Brain microvascular endothelial cell (primary cell): ENCODE results near the gene MID1.

Source experiments
- DNase-seq: peaks from one replicate; pipeline ENCODE4 v3.0.0-alpha.2; 2020
- H3K27ac ChIP-seq: fragments of 250-450 bp; sonication (Bioruptor Pico); 2 replicates; pipeline ENCODE4 v1.5.1; 2020; ENCODE audit warnings: mild to moderate bottlenecking, moderate library complexity
- H3K27me3 ChIP-seq: fragments of 250-450 bp; sonication (Bioruptor Pico); replicated peaks from 2 replicates; pipeline ENCODE4 v1.5.1; 2020; ENCODE audit warnings: mild to moderate bottlenecking
- H3K36me3 ChIP-seq: fragments of 250-450 bp; sonication (Bioruptor Pico); replicated peaks from 2 replicates; pipeline ENCODE4 v1.5.1; 2020; ENCODE audit warnings: mild to moderate bottlenecking
- H3K4me3 ChIP-seq: 2 replicates; pipeline ENCODE4 v1.5.1; 2011; ENCODE audit warnings: low read depth, mild to moderate bottlenecking, control low read depth, low read length, moderate library complexity
- in situ Hi-C: cut with HindIII; loops from 2 replicates; pipeline ENCODE4 v1.10.0; 2017; ENCODE audit warnings: low sequenced_read_pairs, low pct_ligation_motif_present
- TF ChIP-seq, protein P1 (sequence below): IDR thresholded peaks from 2 replicates; pipeline ENCODE4 v1.5.1; 2011; ENCODE audit warnings: low read depth, mild to moderate bottlenecking, moderate library complexity, low read length, control low read depth, inconsistent platforms; ENCODE audit errors: missing control alignments

MID1 gene

DNA sequence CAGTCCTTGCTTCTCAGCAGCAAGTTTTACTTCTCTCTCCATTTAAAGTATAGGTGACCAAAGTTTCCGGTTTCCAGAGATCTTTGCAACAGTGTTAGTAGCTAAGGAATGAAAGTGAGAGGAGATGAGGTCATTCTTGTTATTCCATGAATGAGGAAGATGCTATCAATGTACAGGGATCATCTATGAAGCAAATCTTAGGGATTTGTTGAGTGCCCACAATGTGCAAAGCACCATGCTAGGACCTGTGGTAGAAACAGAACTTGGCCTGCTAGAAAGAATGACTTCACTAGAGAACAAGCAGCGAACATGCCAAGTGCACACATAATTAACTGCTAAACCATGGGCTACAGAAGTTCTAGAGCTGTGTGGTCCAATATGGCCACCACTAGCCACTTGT is 112.5 kb downstream of the MID1 start:
- no peak overlapping the region for H3K4me3 ChIP-seq
- H3K27ac ChIP-seq: no peak overlapping the region
- H3K27me3 ChIP-seq: no peaks in the 10 kb centered on the region
- DNase-seq: no peak
- in situ Hi-C loops: no loop called here
- H3K36me3 ChIP-seq: no peaks in the 10 kb centered on the region
- TF ChIP-seq, protein P1, sequence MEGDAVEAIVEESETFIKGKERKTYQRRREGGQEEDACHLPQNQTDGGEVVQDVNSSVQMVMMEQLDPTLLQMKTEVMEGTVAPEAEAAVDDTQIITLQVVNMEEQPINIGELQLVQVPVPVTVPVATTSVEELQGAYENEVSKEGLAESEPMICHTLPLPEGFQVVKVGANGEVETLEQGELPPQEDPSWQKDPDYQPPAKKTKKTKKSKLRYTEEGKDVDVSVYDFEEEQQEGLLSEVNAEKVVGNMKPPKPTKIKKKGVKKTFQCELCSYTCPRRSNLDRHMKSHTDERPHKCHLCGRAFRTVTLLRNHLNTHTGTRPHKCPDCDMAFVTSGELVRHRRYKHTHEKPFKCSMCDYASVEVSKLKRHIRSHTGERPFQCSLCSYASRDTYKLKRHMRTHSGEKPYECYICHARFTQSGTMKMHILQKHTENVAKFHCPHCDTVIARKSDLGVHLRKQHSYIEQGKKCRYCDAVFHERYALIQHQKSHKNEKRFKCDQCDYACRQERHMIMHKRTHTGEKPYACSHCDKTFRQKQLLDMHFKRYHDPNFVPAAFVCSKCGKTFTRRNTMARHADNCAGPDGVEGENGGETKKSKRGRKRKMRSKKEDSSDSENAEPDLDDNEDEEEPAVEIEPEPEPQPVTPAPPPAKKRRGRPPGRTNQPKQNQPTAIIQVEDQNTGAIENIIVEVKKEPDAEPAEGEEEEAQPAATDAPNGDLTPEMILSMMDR: no peak

DNA sequence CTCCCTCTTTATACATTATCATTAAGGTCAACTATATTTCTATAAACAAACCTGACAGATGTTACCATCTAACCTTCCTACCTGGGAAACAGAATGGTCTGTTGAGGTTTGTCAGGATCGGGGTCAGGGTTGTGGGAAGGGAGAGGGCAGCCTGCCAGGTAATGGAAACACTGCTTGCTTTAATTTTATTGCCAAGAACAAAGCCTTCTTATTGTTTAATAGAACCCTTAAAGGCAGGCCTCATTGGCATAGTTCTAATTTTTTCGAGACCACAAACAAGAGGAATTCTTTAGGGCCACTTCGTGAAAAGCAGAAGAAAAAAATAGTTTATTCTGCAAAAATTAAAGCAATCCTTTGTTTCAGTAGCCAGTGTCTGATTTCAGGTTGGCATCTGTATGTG is 113.2 kb downstream of the MID1 start:
- H3K36me3 ChIP-seq: no peaks in the 10 kb centered on the region
- no peak overlapping the region for H3K27ac ChIP-seq
- TF ChIP-seq, protein P1: no peak
- in situ Hi-C loops: no loop called here
- DNase-seq: no peak
- H3K27me3 ChIP-seq: no peaks in the 10 kb centered on the region
- no peak overlapping the region for H3K4me3 ChIP-seq

DNA sequence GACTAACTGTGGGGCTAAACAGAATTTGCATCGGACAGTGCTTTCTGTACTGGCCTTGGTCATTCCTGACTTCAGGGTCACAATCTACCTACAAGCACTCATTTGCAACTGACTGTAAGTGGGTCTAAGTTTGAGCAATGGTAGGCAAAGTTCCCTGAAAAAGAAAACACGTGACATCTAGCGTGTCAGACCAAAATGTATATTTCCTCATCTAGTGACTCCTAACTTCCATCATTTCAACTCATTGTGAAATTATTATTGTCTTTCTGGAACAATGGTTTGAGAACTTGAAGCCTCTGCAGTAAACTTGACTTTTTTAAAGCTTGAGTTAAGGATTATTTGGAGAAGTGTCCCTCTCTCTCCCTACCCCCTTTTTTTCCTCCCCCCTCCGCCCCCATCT is 113.6 kb downstream of the MID1 start:
- TF ChIP-seq, protein P1: no peak
- H3K4me3 ChIP-seq: no peak overlapping the region
- no peak overlapping the region for H3K27ac ChIP-seq
- DNase-seq: no peak
- no peaks in the 10 kb centered on the region for H3K36me3 ChIP-seq
- no peaks in the 10 kb centered on the region for H3K27me3 ChIP-seq
- in situ Hi-C loops: no loop called here

DNA sequence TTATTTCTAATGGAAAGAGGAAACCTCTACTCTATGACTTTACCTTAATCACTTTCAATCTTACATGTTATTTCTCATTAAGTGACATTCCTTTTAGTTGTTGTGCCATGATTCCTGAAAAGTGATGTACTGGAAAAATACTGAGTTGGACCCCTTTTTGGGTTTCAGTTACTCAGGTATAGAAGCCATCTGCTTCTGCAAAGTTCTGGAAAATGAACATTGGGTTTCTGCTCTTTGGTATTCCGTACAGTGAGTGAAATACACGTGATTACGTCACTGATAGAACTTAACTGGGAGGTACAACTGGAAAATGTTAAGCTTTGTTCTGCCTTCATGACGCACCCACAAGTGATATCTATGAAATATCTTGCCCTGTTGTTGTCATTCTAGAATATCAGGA is 114.7 kb downstream of the MID1 start:
- no peaks in the 10 kb centered on the region for H3K27me3 ChIP-seq
- H3K4me3 ChIP-seq: no peak overlapping the region
- TF ChIP-seq, protein P1: no peak
- no peak overlapping the region for H3K27ac ChIP-seq
- no peak for DNase-seq
- in situ Hi-C loops: no loop called here
- no peaks in the 10 kb centered on the region for H3K36me3 ChIP-seq

DNA sequence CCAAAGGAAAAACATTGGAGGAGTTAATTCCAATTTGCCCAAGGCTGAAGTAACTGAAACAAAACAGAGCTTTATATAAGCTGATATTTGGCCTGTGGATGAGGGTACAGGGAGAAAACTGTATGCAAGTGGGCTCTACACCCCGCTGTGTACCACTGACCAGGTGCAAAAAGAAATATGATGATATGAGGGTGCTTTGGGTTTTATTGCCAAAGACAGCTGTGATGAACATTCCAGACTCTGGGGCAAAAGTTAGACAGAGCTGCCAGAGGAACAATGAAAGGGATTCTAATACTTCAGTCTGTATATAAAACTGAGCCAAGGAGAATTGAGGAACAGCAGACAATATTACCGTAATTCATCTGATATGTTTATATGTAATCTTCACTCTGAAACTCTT is 117.4 kb downstream of the MID1 start:
- Histone ChIP-seq H3K27ac (no peak overlapping the region), H3K27me3 (no peaks in the 10 kb centered on the region), H3K4me3 (no peak overlapping the region), H3K36me3 (no peaks in the 10 kb centered on the region)
- TF ChIP-seq, protein P1: no peak
- DNase-seq: no peak
- in situ Hi-C loops: no loop called here

DNA sequence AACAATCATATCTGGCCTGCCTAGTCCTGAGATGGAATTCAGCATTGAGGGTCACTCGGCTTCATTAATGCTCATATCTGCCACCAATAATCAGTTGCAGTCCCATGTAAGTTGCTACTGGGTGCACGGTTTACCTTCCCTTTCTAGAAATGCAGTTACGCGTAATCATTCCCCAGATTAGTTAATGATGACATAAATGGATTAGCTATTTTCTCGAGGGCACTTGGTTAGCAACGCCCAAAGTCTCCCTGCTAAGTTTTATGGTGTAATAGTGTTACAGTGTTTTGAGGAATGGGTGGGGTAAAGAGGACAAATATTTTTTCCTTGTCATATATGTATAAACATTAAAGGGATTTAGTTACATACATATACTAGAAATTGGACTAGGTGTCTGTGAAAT is 118.8 kb downstream of the MID1 start:
- no peak for DNase-seq
- H3K27ac ChIP-seq: no peak overlapping the region
- no peaks in the 10 kb centered on the region for H3K27me3 ChIP-seq
- in situ Hi-C loops: no loop called here
- no peaks in the 10 kb centered on the region for H3K36me3 ChIP-seq
- H3K4me3 ChIP-seq: no peak overlapping the region
- TF ChIP-seq, protein P1: no peak
